Upper lobe of left lung (tissue), 6 donors: ENCODE data around the gene EIF4G3. TPM values are rescaled to one million over a fixed set of nuclear protein-coding genes. Genes with fewer than 3 reads are reported as not detected.

Source experiments
- ATAC-seq, 2 donors: fragments of 200-7000 bp; cut with Tn5 transposase; one replicate each; pipeline ENCODE4 v1.9.1; 2022; ENCODE audit warnings: mild to moderate bottlenecking in 2 of 2, moderate library complexity in 2 of 2; ENCODE audit not compliant: low FRiP score in 2 of 2
- DNase-seq, 2 donors: peaks; one replicate each; pipeline ENCODE4 v3.0.0-alpha.2; 2019 to 2020
- H3K27ac ChIP-seq, 4 donors: fragments of 200-600 bp; sonication (generic); one replicate each; pipeline ENCODE4 v1.5.1; 2016 to 2019
- H3K27me3 ChIP-seq, 4 donors: fragments of 200-600 bp; sonication (generic); one replicate each; pipeline ENCODE4 v1.5.1; 2017 to 2019
- H3K36me3 ChIP-seq, 4 donors: fragments of 200-600 bp; sonication (generic); one replicate each; pipeline ENCODE4 v1.5.1; 2016 to 2019
- H3K4me1 ChIP-seq, 4 donors: fragments of 200-600 bp; sonication (generic); one replicate each; pipeline ENCODE4 v1.5.1; 2018 to 2019
- H3K4me3 ChIP-seq, 4 donors: fragments of 200-600 bp; sonication (generic); one replicate each; pipeline ENCODE4 v1.5.1; 2017 to 2019; ENCODE audit warnings: mild to moderate bottlenecking in 2 of 4, moderate library complexity in 1 of 4
- H3K9me3 ChIP-seq, 4 donors: fragments of 200-600 bp; sonication (generic); one replicate each; pipeline ENCODE4 v1.5.1; 2018 to 2019
- CTCF ChIP-seq, 6 experiments: fragments of 450-650 bp in 4 of 6; fragments of 200-600 bp in 2 of 6; sonication (generic) in 2 of 6; IDR thresholded peaks; one replicate each; pipeline ENCODE4 v1.5.1; 2016 to 2019; ENCODE audit warnings: antibody characterized with exemption in 6 of 6
- EP300 ChIP-seq, 4 donors: sonication (generic); formaldehyde crosslinking; IDR thresholded peaks; one replicate each; pipeline ENCODE4 v1.5.1; 2017; ENCODE audit warnings: antibody characterized with exemption in 4 of 4, control low read depth in 2 of 4
- POLR2A ChIP-seq, 4 donors: fragments of 450-650 bp; IDR thresholded peaks; one replicate each; pipeline ENCODE4 v1.5.1; 2016 to 2017; ENCODE audit warnings: antibody characterized with exemption in 4 of 4, mild to moderate bottlenecking in 2 of 4
- POLR2AphosphoS5 ChIP-seq, 2 donors: sonication (generic); formaldehyde crosslinking; IDR thresholded peaks; one replicate each; pipeline ENCODE4 v1.5.1; 2017; ENCODE audit warnings: antibody characterized with exemption in 2 of 2
- WGBS, 2 donors: methylation state at CpG; one replicate each; pipeline ENCODE4 v1.1.5; 2017 to 2018; 5-methylcytosine and 5-hydroxymethylcytosine counted together
- total RNA-seq, 6 donors: library from RNA; depleted of rRNA in 4 of 6; stranded (reverse); fragments of >200 nt in 4 of 6; gene quantifications; one replicate each; pipeline versions ENCODE4 v1.1.0 to v1.2.1, GENCODE V29; 2016 to 2021
- donor health status: DM: no; HTN: no; CAD: no; lungs with moderate emphysema.
- donor health status: DM: no; HTN: yes; CAD: no; lungs with severe emphysema.

The EIF4G3 gene
- total RNA-seq, 6 donors from 2014 or later: 23.7 to 75.4 (median 38.3) TPM

- H3K27me3 ChIP-seq: no peaks in the 10 kb centered on the region
- H3K9me3 ChIP-seq: no peaks in the 10 kb centered on the region
- DNase-seq: peak in 1 of 2 donors; percentile 90
- H3K27ac ChIP-seq: peak overlapping the region; percentile 73 to 85 (median 77)
- whole genome bisulfite sequencing, 2 donors: 13 to 15% methylated on average over 6 of the region's 6 CpGs
- H3K36me3 ChIP-seq: no peaks in the 10 kb centered on the region
- peak overlapping the region in 1 of 4 donors; percentile 24 for H3K4me3 ChIP-seq
- TF ChIP-seq POLR2A (IDR thresholded peaks at IDR 0.05): peak in 1 of 4 donors; percentile 56
- peak in 2 of 4 donors; percentile 72 to 97 for TF ChIP-seq EP300 (IDR thresholded peaks at IDR 0.05)
- no peak for TF ChIP-seq CTCF (IDR thresholded peaks at IDR 0.05)
- TF ChIP-seq POLR2AphosphoS5 (IDR thresholded peaks at IDR 0.05): peak; percentile 55 to 65
- ATAC-seq: peak; percentile 96 to 98
- H3K4me1 ChIP-seq: peaks cover 10 to 13% (median 12%) of the 10 kb centered on the region in 4 donors
Measured at GRCh38 chr1:21022279-21023040, 154.2 kb downstream of the EIF4G3 start.

GRCh38 chr1:21021311-21021710 is 155.4 kb downstream of the EIF4G3 start:
- WGBS, 2 donors: 88 to 90% methylated on average over 4 of the region's 4 CpGs
- no peak for TF ChIP-seq CTCF (IDR thresholded peaks at IDR 0.05)
- TF ChIP-seq POLR2AphosphoS5 (IDR thresholded peaks at IDR 0.05): no peak
- no peak for TF ChIP-seq EP300 (IDR thresholded peaks at IDR 0.05)
- TF ChIP-seq POLR2A (IDR thresholded peaks at IDR 0.05): no peak
- DNase-seq (no peak), ATAC-seq (peak in 1 of 2 donors; percentile 55)
- no peak overlapping the region for H3K4me3 ChIP-seq
- no peaks in the 10 kb centered on the region for H3K9me3 ChIP-seq
- peaks cover 10 to 13% (median 12%) of the 10 kb centered on the region in 4 donors for H3K4me1 ChIP-seq
- no peaks in the 10 kb centered on the region for H3K36me3 ChIP-seq
- H3K27me3 ChIP-seq: no peaks in the 10 kb centered on the region
- peak overlapping the region; percentile 73 to 85 (median 77) for H3K27ac ChIP-seq

- ATAC-seq (no peak), DNase-seq (no peak)
- WGBS, 2 donors: 92 to 99% methylated on average over 3 of the region's 3 CpGs
- Histone ChIP-seq H3K27me3 (no peaks in the 10 kb centered on the region), H3K9me3 (no peaks in the 10 kb centered on the region), H3K36me3 (no peaks in the 10 kb centered on the region), H3K27ac (no peak overlapping the region), H3K4me1 (peaks cover 10 to 13% (median 12%) of the 10 kb centered on the region in 4 donors), H3K4me3 (no peak overlapping the region)
- TF ChIP-seq CTCF (IDR thresholded peaks at IDR 0.05) (no peak), POLR2AphosphoS5 (IDR thresholded peaks at IDR 0.05) (no peak), EP300 (IDR thresholded peaks at IDR 0.05) (no peak), POLR2A (IDR thresholded peaks at IDR 0.05) (no peak)
Measured at GRCh38 chr1:21020151-21020550, 156.5 kb downstream of the EIF4G3 start.

GRCh38 chr1:21018673-21019072 is 158.0 kb downstream of the EIF4G3 start:
- TF ChIP-seq CTCF (IDR thresholded peaks at IDR 0.05): no peak
- no peak for TF ChIP-seq EP300 (IDR thresholded peaks at IDR 0.05)
- TF ChIP-seq POLR2A (IDR thresholded peaks at IDR 0.05): no peak
- no peak for TF ChIP-seq POLR2AphosphoS5 (IDR thresholded peaks at IDR 0.05)
- H3K9me3 ChIP-seq: no peaks in the 10 kb centered on the region
- no peak for ATAC-seq

More at GRCh38 chr1:21018673-21019072, 158.0 kb downstream of the EIF4G3 start:
- H3K27me3 ChIP-seq: no peaks in the 10 kb centered on the region
- H3K27ac ChIP-seq: peak overlapping the region in 1 of 4 donors; percentile 1
- no peak overlapping the region for H3K4me3 ChIP-seq
- H3K4me1 ChIP-seq: peaks cover 10 to 13% (median 12%) of the 10 kb centered on the region in 4 donors
- DNase-seq: no peak
- no peaks in the 10 kb centered on the region for H3K36me3 ChIP-seq
